GM12878 (cell line): ENCODE results near the gene RPL12. TPM values are rescaled to one million over a fixed set of nuclear protein-coding genes. Genes with fewer than 3 reads are reported as not detected.

Experiments used
- BCLAF1 ChIP-seq: fragments of 450-650 bp; IDR thresholded peaks from 2 replicates; pipeline ENCODE4 v1.6.1; 2017; ENCODE audit warnings: antibody characterized with exemption, mild to moderate bottlenecking, moderate library complexity
- CHD1 ChIP-seq: IDR thresholded peaks from 2 replicates; pipeline ENCODE4 v1.6.1; 2012; ENCODE audit warnings: low read depth, low read length, improper control_type of control experiment
- CHD2 ChIP-seq: IDR thresholded peaks from 2 replicates; pipeline ENCODE4 v1.6.1; 2011; ENCODE audit warnings: low read depth, low read length, improper control_type of control experiment, borderline replicate concordance
- GABPA ChIP-seq: IDR thresholded peaks from 2 replicates; pipeline ENCODE4 v1.6.1; 2014; ENCODE audit warnings: antibody characterized with exemption, low read depth, mild to moderate bottlenecking, inconsistent platforms
- PAX8 ChIP-seq: fragments of 450-650 bp; IDR thresholded peaks from 2 replicates; pipeline ENCODE4 v1.6.1; 2017; ENCODE audit warnings: mild to moderate bottlenecking, moderate library complexity
- RB1 ChIP-seq: fragments of 450-650 bp; formaldehyde crosslinking; IDR thresholded peaks from 2 replicates; pipeline ENCODE4 v1.6.1; 2017; ENCODE audit warnings: mild to moderate bottlenecking, borderline replicate concordance
- SIX5 ChIP-seq: IDR thresholded peaks from 2 replicates; pipeline ENCODE4 v1.6.1; 2011; ENCODE audit warnings: mild to moderate bottlenecking, low read depth, low read length, moderate library complexity; ENCODE audit not compliant: severe bottlenecking
- SMAD1 ChIP-seq: fragments of 450-650 bp; IDR thresholded peaks from 2 replicates; pipeline ENCODE4 v1.6.1; 2018; ENCODE audit warnings: mild to moderate bottlenecking, low read depth; ENCODE audit not compliant: partially characterized antibody
- TAF1 ChIP-seq: IDR thresholded peaks from 2 replicates; pipeline ENCODE4 v1.6.1; 2011; ENCODE audit warnings: mild to moderate bottlenecking, low read depth, low read length, borderline replicate concordance
- ZNF217 ChIP-seq: fragments of 450-650 bp; IDR thresholded peaks from 2 replicates; pipeline ENCODE4 v1.6.1; 2017; ENCODE audit warnings: antibody characterized with exemption, mild to moderate bottlenecking
- ZNF274 ChIP-seq: IDR thresholded peaks from one replicate; pipeline ENCODE4 v1.8.0; 2011; ENCODE audit not compliant: insufficient read length, insufficient read depth
- ZSCAN29 ChIP-seq: fragments of 450-650 bp; IDR thresholded peaks from 2 replicates; pipeline ENCODE4 v1.6.1; 2017; ENCODE audit warnings: mild to moderate bottlenecking, moderate library complexity
- polyA plus RNA-seq, 11 experiments: library from polyadenylated mRNA; depleted of rRNA in 4 of 11; unstranded in 6 of 11; stranded (reverse) in 5 of 11; fragments of >200 nt; fragmentation: Nextera tagmentation in 4 of 11; fragmentation: Illumina TruSeq in 1 of 11; extraction: Ambion mirVana in 4 of 11; extraction: Trizol in 1 of 11; gene quantifications; 1 replicate in 1 of 11; 2 replicates in 10 of 11; pipeline versions ENCODE4 v1.2.1 to v1.2.3, GENCODE V29; 2011 to 2016; ENCODE audit warnings: inconsistent platforms in 2 of 11, missing spikeins in 2 of 11, low read depth in 1 of 11
- total RNA-seq, 4 experiments: library from RNA; depleted of rRNA in 3 of 4; stranded (reverse); fragments of >200 nt in 3 of 4; fragmentation: Illumina TruSeq in 1 of 4; extraction: Trizol in 1 of 4; gene quantifications; 2 replicates each; pipeline versions ENCODE4 v1.2.1 to v1.2.3, GENCODE V29; 2013 to 2021

The RPL12 gene
- total and polyA plus RNA-seq, 10 of the 15 experiments (the other 5 are each of a cell fraction or from before 2014, with no cell fraction given): 961 to 5,544 (median 2,858) TPM

DNA sequence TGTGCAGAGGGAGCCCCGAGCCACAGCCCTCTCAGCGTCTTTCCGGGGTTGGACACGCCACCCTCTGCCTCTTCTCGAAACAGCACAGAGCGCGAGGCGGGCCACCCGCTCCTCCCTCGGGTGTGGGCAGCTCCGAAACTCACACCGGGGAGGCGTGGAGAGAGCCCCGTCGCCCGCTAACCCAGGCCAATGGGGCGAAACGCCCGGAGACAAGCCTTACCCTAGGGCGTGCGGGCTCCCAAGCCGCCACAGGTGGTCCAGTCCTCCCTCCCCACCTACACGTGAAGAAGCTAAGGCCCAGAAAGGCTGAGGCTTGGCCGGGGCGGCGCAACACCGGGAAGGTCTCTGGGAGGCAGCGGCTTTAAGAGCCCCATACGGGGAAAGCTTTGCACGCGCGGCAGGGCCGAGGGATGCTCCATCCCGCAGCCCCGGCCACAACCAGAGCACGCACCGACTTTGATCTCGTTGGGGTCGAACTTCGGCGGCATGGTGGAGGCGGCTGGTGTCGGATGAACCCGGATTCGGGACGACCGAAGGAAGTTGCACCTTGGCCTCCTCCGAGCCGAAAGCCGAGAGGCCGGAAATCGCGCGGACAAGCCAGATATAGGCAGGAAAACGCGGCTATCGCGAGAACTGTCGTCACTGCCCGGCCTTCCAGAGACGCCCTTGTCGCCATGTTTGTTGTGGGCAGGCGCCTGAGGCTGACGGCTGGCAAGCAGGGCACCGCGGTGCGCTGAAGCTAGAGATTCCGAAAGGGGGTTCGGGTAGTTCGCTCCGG is at the start of gene RPL12, which contains the start of gene LRSAM1 (continued):
- no peak for TF ChIP-seq BCLAF1
- TF ChIP-seq TAF1: peak; percentile 100
- TF ChIP-seq PAX8: no peak
- peak; percentile 85 for TF ChIP-seq ZSCAN29
- TF ChIP-seq ZNF217: no peak
- peak; percentile 93; the same call in 1 of the 2 replicates for TF ChIP-seq RB1
- TF ChIP-seq ZNF274: no peak
- peak; percentile 92 for TF ChIP-seq SMAD1
- TF ChIP-seq CHD1: peak; percentile 87
- peak; percentile 94 for TF ChIP-seq SIX5
- no peak for TF ChIP-seq GABPA
- TF ChIP-seq CHD2: peak; percentile 100
- TF ChIP-seq, all 136 proteins: peak for 74
